ENCODE results near the gene NTNG1. TPM values are rescaled to one million over a fixed set of nuclear protein-coding genes. Genes with fewer than 3 reads are reported as not detected.

The NTNG1 gene
- total RNA-seq, 2 donors from 2014 or later = 0.26 to 4.9 TPM

DNA sequence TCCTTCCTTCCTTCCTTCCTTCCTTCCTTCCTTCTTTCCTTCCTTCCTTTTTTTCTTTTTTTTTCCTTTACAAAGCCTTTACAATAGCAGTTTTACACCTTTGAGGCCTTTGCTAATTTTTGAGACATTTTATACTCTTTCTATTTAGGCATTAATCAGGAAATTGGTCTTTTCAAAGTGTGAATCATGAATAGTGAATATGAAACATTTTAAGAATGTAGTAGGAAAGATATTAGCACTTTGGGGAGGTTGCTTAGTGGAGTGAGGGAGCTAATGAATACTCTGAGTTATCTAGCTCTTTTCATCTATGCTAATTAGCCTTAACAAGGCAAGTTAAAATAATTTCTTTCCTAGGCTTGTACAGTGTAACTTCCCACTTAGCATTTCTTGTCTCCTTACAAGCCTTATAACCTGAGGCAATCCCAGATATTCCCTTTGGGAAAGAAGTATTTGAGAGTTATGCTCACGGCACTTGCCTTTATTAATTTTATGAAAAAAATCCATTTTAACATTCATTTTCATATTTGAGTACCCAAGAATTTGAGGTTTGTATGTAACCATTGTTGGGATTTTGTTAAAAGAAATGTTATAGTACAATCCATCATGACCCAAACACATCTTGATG is 122.6 kb downstream of the NTNG1 start:
- Histone ChIP-seq H3K36me3 (replicated peaks in 1 of 2; ENCODE audit: insufficient read depth in 1 of 2, low read depth in 2 of 2) (no peaks in the 10 kb centered on the region), H3K4me1 (no peaks in the 10 kb centered on the region), H3K27ac (no peak overlapping the region), H3K27me3 (no peaks in the 10 kb centered on the region), H3K4me3 (no peak overlapping the region), H3K9me3 (no peaks in the 10 kb centered on the region)
- intact Hi-C loops (cut with DNase I) = no loop called here
- no peak for ATAC-seq
- TF ChIP-seq, protein P1, sequence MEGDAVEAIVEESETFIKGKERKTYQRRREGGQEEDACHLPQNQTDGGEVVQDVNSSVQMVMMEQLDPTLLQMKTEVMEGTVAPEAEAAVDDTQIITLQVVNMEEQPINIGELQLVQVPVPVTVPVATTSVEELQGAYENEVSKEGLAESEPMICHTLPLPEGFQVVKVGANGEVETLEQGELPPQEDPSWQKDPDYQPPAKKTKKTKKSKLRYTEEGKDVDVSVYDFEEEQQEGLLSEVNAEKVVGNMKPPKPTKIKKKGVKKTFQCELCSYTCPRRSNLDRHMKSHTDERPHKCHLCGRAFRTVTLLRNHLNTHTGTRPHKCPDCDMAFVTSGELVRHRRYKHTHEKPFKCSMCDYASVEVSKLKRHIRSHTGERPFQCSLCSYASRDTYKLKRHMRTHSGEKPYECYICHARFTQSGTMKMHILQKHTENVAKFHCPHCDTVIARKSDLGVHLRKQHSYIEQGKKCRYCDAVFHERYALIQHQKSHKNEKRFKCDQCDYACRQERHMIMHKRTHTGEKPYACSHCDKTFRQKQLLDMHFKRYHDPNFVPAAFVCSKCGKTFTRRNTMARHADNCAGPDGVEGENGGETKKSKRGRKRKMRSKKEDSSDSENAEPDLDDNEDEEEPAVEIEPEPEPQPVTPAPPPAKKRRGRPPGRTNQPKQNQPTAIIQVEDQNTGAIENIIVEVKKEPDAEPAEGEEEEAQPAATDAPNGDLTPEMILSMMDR (IDR thresholded peaks at IDR 0.05) = no peak
- no peak for TF ChIP-seq POLR2A (IDR thresholded peaks at IDR 0.05)
- no peak for DNase-seq
- WGBS, 2 donors = 59 to 81% methylated on average over 1 of the region's 1 CpG

DNA sequence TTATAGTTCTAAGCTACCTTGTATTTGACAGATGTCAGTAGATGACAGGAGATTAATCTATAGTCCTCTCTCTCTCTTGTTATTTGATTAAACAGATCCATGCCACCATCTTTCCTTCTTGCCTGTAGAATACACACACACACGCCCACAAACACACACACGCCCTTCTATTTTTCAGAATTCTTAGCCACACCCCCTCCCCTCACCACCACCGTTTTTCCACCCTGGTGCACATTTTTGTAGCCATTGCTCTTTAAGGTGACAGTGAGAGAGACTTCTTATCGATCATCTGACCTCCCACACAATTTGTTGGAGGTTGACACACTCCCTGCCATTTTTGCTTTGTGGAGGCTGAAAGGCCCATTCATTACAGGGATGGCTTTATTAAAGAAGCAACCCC is 123.2 kb downstream of the NTNG1 start:
- no peak for TF ChIP-seq POLR2A (IDR thresholded peaks at IDR 0.05)
- TF ChIP-seq, protein P1 (IDR thresholded peaks at IDR 0.05) = no peak
- 50 to 52% methylated on average over 4 of the region's 4 CpGs for WGBS, 2 donors

DNA sequence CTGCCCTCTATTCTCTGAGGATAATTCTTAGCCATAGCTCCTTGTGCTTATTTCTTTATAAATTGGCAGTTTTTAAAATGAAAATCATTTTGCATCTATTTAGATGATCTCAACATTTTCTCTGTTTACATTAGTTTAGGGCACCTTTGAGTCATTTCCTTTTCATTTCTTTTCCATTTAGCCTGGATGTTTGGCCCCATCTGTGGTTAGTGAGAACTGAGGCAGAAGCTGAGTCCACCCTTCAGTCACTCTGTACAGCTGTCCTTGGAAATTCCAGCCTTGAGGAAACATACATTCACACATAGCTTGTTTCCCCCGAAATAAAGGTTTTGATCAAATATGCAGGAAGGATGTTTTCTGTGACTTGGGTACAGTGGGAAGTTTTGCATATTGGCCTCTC is 123.7 kb downstream of the NTNG1 start:
- Histone ChIP-seq H3K9me3 (no peaks in the 10 kb centered on the region), H3K36me3 (replicated peaks in 1 of 2; ENCODE audit: insufficient read depth in 1 of 2, low read depth in 2 of 2) (no peaks in the 10 kb centered on the region), H3K27ac (no peak overlapping the region), H3K4me3 (no peak overlapping the region), H3K27me3 (no peaks in the 10 kb centered on the region), H3K4me1 (no peaks in the 10 kb centered on the region)
- WGBS, 2 donors = 60 to 87% methylated on average over 1 of the region's 1 CpG
- no peak for ATAC-seq
- no peak for DNase-seq
- intact Hi-C loops (cut with DNase I) = no loop called here
- TF ChIP-seq POLR2A (IDR thresholded peaks at IDR 0.05) = no peak
- TF ChIP-seq, protein P1 (IDR thresholded peaks at IDR 0.05) = no peak

More for the DNA sequence above, 123.2 kb downstream of the NTNG1 start:
- H3K4me3 ChIP-seq = no peak overlapping the region
- DNase-seq (no peak), ATAC-seq (no peak)
- H3K36me3 ChIP-seq (replicated peaks in 1 of 2; ENCODE audit: insufficient read depth in 1 of 2, low read depth in 2 of 2) = no peaks in the 10 kb centered on the region
- no peak overlapping the region for H3K27ac ChIP-seq
- H3K27me3 ChIP-seq = no peaks in the 10 kb centered on the region
- H3K4me1 ChIP-seq = no peaks in the 10 kb centered on the region
- intact Hi-C loops (cut with DNase I) = no loop called here
- H3K9me3 ChIP-seq = no peaks in the 10 kb centered on the region

DNA sequence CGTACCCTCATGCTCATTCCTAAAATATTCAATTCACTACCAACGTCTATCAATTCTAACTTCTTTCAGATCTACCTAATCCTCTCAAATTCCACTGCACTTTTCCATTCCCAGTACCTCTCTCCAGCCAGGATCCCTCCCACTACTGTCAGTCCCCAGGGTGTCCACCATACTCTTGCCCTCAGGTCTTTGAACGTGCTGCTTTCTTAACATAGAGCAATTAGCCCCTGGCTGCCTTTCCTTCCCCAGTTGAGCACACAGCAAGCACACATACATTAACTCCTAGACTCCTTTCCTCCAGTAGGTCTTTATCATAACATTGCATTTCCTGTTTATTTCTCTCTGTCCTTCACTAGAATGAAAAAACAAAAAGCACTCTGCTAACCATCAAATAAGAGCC is 126.7 kb downstream of the NTNG1 start:
- no peaks in the 10 kb centered on the region for H3K4me1 ChIP-seq
- TF ChIP-seq, protein P1 (IDR thresholded peaks at IDR 0.05) = no peak
- no peak for TF ChIP-seq POLR2A (IDR thresholded peaks at IDR 0.05)
- H3K36me3 ChIP-seq (replicated peaks in 1 of 2; ENCODE audit: insufficient read depth in 1 of 2, low read depth in 2 of 2) = no peaks in the 10 kb centered on the region
- DNase-seq (no peak), ATAC-seq (no peak)
- H3K9me3 ChIP-seq = no peaks in the 10 kb centered on the region
- intact Hi-C loops (cut with DNase I) = no loop called here
- no peak overlapping the region for H3K27ac ChIP-seq
- WGBS, 2 donors = 33 to 54% methylated on average over 3 of the region's 3 CpGs
- no peak overlapping the region for H3K4me3 ChIP-seq
- no peaks in the 10 kb centered on the region for H3K27me3 ChIP-seq

DNA sequence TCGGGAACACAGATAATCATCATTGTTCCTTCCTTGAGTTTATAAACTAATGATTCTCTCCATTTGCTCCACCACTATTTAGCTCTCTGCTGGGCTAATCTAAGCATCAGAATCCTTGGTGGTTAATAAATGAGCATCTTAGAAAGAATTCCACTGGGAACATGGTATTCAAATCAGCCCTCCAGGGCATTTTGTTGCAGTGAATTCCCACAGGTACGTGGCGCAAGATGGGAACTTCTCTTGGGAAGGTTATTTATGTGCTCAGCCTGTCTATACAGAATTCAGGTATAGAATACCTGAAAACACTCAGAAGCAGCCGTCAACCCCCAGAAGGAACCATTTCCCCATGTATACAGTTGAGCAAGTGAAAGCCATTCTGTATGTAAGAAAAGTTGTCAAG is 131.5 kb downstream of the NTNG1 start:
- intact Hi-C loops (cut with DNase I) = no loop called here
- 76 to 77% methylated on average over 4 of the region's 4 CpGs for WGBS, 2 donors
- no peak overlapping the region for H3K27ac ChIP-seq
- DNase-seq = no peak
- H3K27me3 ChIP-seq = no peaks in the 10 kb centered on the region
- H3K4me3 ChIP-seq = no peak overlapping the region
- ATAC-seq = no peak
- no peak for TF ChIP-seq POLR2A (IDR thresholded peaks at IDR 0.05)
- TF ChIP-seq, protein P1 (IDR thresholded peaks at IDR 0.05) = no peak
- H3K4me1 ChIP-seq = no peaks in the 10 kb centered on the region
- H3K9me3 ChIP-seq = no peaks in the 10 kb centered on the region
- H3K36me3 ChIP-seq (replicated peaks in 1 of 2; ENCODE audit: insufficient read depth in 1 of 2, low read depth in 2 of 2) = no peaks in the 10 kb centered on the region
